IPS-11a (cell line): ENCODE data around the gene BIRC7.
"Not testable (repeated sequence)": the region's sequence is repeated elsewhere in the genome, so short reads cannot be mapped to it uniquely, and the experiment has no call there.

Experiments used
- H3K4me3 ChIP-seq: one replicate; pipeline ENCODE4 v1.5.1; 2013; ENCODE audit warnings: low read depth, low read length, control low read depth

BIRC7 gene

DNA sequence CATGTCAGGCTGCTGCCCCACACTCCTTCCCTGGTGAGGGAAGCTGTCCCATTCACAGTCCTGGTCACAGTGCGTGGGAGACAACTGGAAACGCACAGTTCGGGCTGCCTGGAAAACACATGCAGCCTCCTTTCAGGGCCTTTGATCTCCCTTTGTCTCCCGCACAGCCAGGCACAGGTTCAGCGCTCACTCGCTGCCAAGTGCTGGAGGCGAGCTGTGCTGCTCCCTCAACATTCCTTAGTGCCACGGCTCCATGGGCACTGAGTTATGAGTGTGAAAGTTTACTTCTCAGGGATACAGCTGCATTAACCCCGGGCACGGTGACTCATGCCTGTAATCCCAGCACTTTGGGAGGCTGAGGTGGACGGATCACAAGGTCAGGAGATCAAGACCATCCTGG, 28.8 kb upstream of the BIRC7 start:
- H3K4me3 ChIP-seq = no peak overlapping the region

DNA sequence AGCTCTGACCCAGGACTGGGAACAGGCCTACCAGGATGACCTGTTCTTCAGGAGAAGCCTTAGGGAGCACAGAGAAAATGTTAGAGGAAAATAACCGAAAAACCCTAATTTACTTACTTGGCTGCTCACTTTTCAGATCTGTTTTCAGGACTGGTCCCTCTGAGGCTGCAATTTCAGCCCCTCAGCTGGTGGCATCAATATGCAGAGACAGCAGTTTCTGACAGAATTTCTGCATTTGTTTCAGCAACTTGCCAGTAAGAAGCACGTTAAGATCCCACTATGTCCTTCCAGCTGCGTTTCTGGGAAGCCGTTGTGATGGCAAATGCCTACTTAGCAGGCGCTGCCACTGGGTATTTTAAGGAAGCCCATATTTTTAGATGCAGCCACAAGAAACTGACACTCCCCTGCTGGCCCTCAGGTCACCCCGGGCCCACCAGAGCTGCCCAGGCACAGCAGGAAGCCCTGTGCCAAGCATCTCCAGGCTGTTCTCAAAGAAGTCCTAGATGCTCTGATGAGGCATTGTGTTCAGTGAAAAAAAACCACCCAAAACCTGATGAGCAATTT, 27.3 kb upstream of the BIRC7 start:
- H3K4me3 ChIP-seq = no peak overlapping the region

- H3K4me3 ChIP-seq = no peak overlapping the region
These were observed 25.6 kb upstream of the BIRC7 start for GRCh38 chr20:63210011-63210605.

GRCh38 chr20:63212393-63212730, 23.3 kb upstream of the BIRC7 start:
- no peak overlapping the region for H3K4me3 ChIP-seq

DNA sequence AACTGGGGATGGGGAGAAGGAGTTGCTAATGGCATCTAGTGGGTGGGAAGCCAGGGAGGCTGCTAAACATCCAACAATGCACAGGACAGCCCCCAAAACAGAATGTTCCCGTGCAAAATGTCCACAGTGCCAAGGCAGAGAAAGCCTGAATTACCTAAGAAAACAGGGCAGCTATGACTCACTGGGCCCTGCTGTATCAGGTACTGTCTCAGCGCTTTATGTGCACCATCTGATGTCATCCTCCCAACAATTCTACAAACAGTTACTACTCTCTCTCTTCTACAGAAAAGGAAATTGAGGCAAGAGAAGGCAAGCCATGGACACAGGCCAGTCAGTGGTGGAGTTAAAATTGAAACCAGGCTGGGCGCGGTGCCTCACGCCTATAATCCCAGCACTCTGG, 22.9 kb upstream of the BIRC7 start:
- H3K4me3 ChIP-seq = no peak overlapping the region

- H3K4me3 ChIP-seq = no peak overlapping the region
These were observed 21.2 kb upstream of the BIRC7 start for GRCh38 chr20:63214514-63214913.

DNA sequence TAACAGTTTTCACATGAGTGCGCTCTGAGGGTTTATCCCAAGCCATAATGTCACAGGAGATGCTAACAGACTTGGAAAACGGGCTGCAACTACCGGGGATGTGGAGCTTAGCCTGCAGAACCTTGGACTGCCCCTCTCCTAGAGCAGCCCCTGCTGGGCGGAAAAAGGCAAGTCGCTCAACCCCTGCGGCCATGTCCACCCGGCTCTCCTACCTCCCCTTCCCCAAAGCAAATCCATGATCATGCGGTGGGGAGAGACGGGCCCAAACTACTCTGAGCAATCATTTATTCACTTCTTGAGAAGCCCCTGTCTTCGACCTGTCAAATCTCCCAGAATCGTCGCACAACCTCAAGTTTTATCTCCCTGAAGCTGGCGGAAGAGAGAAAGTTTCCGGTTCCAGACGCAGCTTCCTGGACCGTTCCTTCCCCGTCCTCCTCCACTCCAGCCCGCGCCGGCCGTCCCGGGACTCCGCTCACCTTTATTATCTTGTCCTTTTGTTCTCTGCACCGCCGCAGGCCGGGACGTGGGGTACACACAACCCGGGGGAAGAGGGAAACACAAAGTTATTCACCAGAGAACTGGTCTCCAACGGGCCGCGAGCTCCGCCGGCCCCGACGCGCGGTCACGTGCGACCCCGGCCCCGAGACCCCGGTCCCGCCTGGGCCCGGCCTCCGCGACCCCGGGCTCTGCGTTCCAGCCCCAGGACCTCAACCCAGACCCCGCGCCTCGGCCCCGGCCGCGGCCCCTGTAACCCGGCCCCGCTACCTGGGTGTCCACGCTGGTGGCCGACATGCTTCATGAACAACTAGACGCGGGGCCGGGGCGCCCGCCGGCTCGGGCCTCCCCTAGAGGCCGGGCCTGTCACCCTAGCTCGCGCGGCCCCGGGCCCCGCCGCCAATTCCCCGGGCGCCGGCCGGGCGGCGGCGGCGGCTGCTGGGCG, 20.3 kb upstream of the BIRC7 start:
- peak overlapping the region; percentile 88 for H3K4me3 ChIP-seq

GRCh38 chr20:63216041-63216848, 19.5 kb upstream of the BIRC7 start, which contains the start of gene YTHDF1:
YTHDF1 (minus strand) TSS chr20:63216131; CDS start chr20:63215892, 239 bp downstream.
- H3K4me3 ChIP-seq = peak within 1 kb of the TSS; percentile 88

DNA sequence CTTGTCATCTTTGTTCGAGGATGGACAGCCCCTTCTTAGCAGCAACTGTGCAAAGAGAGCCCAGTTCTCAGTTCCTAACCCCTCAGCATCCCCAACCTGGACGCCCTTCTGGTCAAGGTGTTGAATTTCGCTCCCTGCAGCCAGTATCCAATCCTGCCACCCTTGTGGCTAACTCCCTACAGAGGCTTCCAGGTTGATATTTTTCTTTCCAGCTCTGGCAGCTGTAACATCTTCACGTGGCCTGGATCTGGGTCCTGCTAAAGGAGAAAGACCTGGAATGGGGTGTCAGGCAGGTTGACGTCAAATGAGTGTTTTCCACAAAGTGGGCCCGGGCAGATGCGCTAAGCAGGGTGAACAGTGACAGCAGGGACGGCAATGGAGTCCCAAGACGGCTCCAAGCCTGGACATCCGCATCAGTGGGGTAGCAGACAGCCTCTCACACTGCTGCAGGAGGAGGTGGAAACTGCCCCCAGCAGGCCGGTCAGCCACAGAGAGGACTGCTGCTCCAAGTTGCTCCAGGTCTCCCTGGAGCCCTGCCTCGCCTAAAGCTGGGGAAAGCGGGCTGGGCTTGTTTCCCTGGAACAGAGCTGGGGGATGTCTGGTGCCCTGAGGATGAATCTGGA, 18.7 kb upstream of the BIRC7 start:
- no peak overlapping the region for H3K4me3 ChIP-seq

- H3K4me3 ChIP-seq = no peak overlapping the region
These were observed 18.0 kb upstream of the BIRC7 start for GRCh38 chr20:63217706-63218105.

DNA sequence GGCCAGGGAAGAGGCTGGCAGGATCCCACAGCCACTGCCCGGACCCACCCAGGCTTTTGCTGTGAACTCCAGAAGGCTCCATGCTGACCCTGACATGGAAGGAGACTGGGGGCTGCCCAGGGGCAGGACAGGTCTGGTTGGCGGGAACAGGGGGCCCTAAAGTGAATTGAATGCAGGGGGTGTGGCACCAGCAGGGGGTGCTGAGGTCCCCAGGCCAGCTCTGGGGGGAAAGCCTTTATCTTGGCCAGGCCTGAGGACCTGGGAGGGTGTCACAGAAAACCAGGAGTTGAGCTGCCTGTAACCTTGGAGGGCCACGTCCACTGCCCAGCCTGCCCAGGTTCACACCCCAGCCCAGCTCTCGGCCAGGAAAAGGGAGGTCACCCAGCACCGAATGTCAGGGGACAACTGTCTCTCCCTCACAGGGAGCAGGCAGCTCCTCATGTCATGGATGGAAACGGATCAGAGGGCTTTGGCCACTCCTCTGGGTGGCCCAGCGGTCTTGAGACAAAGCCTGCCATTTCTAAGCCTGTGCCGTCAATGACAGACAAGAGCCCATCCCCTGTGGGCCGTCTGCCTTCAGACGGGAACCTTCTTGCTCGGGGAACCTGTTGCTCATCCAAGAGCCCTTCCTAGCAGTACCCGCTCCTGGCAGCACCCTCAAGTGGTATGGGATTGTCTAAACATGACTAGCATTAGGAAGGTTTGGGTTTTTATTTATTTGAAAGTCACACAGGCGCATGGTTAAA, 16.8 kb upstream of the BIRC7 start:
- H3K4me3 ChIP-seq = no peak overlapping the region

GRCh38 chr20:63219447-63219821, 16.3 kb upstream of the BIRC7 start:
- no peak overlapping the region for H3K4me3 ChIP-seq

GRCh38 chr20:63219866-63220521, 15.7 kb upstream of the BIRC7 start:
- H3K4me3 ChIP-seq = no peak overlapping the region

- no peak overlapping the region for H3K4me3 ChIP-seq
These were observed 14.9 kb upstream of the BIRC7 start for GRCh38 chr20:63220696-63221399.

- H3K4me3 ChIP-seq = not testable (repeated sequence)
These were observed 14.2 kb upstream of the BIRC7 start for GRCh38 chr20:63221400-63222053.

- H3K4me3 ChIP-seq = no peak overlapping the region
These were observed 13.2 kb upstream of the BIRC7 start for GRCh38 chr20:63222541-63222940.

DNA sequence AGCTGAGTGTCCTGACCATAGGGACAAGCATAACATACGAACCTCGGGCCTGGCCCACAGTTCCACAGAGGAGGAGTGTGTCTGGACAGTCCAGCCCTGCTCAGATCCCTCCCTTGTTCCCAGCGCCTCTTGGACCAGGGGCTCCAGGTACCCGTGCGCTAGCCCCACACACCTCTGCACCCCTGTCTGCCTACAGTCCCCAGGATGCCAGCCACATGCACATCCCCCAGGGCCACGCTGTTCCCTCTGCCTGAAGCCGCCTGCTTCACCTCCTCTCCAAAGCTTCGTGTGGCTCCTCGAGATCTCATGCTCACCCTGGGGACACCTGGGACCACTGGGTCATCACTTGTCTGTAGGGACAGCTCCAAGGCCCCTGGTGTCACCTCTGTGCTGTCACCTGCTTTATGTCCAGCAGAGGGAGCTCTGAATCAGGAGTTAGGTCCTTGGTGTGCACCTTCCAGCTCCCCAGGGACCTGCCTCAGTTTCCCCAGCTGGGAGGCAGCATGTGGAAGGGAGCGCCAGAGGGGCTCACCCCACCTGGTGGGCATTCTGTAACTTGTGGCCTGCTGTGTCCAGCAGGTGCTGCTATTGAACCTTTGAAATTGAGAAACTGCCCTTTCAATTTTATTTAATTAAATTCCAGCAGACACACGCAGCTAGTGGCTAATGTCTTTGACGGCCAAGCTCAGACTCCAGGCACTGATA, 12.4 kb upstream of the BIRC7 start:
- no peak overlapping the region for H3K4me3 ChIP-seq

- H3K4me3 ChIP-seq = no peak overlapping the region
These were observed 11.9 kb upstream of the BIRC7 start for GRCh38 chr20:63223826-63224207.
